Measurements from ENCODE around the gene ANKMY2.

Gene ANKMY2

DNA sequence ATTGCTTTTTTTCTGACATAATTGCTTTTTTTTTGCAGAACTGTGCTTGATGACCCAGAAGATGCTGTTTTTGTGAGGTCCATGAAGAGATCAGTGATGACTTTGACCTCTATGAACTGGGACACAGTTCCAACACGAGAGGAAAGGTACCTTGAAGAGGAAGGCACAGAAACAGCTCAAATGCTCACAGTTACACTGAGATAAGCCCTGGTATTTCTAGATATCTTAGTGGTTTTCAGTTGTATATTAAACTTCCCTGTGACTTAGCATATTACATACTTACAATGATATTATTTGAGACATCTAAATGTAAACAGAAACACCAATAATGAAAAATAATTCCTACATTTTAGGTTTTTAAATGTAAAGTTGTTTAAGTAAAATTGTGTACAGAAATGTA is 64.3 kb downstream of the ANKMY2 start:
- DNase-seq (ENCODE audit: low read depth in 2 of 2), result no peak

DNA sequence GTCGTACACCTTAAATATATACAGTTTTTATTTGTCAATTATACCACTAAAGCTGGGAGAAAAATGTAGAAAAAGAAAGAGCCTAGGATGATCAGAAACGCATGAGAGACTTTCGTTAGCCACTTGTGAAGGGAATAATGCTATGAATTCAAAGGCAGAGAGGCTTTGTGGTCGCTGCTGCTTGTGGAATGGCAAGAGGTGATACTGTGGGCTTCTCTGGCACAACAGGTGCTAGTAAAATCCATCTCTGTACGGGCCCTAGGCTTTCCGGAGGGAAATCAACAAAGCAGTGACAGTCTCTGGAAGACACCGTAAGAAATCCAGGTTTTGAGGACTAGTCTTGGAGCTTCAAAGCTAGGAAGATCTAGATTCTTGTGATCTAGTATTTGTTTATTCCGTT is 66.3 kb downstream of the ANKMY2 start:
- no peak for DNase-seq (ENCODE audit: low read depth in 2 of 2)

DNA sequence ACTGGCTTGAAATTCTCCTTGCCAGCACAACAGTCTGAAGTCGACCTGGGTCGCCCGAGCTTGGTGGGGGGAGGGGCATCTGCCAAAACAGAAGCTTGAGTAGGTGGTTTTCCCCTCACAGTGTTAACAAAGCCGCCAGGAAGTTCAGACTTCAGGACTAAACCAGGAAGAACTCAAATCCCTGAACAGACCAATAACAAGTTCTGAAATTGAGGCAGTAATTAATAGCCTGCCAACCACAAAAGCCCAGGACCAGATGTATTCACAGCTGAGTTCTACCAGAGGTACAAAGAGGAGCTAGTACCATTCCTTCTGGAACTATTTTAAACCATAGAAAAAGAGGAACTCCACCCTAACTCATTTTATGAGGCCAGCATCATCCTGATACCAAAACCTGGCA is 73.6 kb downstream of the ANKMY2 start:
- DNase-seq (ENCODE audit: low read depth in 2 of 2), result no peak

DNA sequence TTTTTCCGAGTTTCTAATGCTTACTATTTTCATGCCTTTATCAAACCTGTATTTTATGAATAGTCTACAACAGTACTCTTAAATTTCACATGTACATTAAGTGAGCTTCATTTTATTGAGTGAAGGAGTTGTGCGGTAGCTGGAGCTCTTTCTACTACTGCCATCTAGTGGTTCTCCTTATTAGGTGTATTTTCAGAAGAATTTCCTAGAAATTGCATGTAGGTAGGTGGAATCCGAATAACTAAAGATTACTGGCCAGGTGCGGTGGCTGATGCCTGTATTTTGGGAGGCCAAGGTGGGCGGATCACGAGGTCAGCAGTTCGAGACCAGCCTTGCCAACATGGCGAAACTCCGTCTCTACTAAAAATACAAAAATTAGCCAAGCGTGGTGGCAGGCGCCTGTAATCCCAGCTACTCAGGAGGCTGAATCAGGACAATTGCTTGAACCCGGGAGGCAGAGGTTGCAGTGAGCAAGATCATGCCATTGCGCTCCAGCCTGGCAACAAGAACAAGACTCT is 80.6 kb downstream of the ANKMY2 start:
- DNase-seq (ENCODE audit: low read depth in 2 of 2), result no peak

DNA sequence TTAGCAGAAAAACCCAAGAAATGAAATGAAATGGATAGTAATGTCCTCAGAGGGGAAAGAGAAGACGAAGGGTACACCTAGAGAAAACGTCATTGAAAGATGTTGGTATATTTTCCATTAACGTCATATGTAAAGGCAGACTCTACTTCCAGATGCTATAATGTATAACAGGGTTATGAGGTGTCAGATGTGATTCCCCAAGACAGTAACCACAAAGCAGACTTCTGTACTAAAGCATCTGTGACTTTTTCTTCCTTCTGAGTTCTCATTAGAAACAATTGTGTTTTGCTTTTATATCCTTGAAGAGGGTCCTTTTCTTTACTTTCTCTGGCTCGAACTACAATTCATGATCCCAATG is 81.6 kb downstream of the ANKMY2 start:
- no peak for DNase-seq (ENCODE audit: low read depth in 2 of 2)

DNA sequence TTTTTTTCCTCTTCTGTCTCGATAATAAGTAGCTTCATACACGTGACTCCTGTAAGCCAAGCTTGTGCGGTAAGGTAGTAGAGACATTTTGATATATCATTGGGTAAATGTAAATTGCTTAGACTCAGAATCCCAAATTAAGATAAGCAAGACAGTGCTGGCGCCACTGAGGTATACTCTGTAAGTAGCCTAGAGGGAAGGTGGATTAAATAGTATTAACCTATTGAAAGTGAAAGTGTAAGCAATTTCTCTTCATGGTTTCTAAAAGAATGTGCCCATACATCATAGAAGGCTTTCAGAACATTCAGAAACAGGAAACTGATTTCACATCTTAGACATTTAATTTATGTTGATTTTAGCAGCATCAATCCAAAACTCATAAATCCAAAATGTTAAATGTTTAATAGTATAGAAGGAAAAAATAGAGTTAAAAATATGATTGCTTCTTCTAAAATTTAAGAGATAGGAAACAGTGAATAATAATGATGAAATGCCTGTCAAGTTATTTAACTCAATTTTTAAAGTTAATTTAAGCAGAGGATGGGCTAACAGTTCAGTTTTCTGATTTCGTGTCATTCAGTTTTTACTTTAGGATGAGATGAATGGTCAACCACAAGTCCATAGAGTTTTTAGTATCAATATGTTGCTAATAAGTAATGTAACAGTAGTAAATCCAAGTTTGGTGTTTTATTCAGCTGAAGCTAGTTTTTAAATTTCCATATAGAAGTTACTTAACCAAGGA is 82.1 kb downstream of the ANKMY2 start:
- DNase-seq (ENCODE audit: low read depth in 2 of 2), result no peak

DNA sequence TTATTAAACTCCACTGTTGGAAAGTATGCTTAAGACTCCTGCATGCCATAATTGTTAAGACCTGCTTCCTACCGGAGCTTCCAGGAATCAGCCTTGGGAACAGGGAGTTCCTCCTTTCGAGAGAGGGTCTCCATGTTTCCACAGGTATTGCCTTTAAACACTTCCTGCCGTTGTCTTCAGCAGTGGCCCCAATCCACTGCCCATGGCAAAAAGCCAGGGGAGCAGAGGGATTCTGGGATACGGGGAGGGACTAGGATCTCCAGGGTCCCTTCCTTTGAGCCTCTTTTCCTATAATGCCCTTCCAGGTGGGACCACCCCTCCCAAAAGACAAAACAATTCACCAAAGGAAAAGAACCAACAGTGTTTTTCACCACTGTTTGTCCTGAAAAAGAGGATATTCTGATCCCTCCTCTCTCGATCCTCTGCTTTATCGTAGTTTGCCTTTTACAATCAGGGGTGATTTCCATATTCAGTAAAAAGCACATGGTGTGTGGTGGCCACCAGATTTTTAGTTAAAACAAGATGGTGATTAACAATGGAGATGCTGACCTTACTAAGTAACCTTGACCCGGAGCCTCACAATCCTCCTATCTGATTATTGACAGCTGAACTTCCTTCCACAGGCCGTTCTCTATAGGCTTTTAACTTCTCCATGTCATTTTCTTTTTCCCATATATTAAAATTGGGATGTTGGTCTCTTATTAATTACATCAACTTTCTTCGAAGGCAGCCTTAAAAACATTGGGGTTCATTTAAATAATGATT is 82.9 kb downstream of the ANKMY2 start:
- DNase-seq (ENCODE audit: low read depth in 2 of 2), result no peak

DNA sequence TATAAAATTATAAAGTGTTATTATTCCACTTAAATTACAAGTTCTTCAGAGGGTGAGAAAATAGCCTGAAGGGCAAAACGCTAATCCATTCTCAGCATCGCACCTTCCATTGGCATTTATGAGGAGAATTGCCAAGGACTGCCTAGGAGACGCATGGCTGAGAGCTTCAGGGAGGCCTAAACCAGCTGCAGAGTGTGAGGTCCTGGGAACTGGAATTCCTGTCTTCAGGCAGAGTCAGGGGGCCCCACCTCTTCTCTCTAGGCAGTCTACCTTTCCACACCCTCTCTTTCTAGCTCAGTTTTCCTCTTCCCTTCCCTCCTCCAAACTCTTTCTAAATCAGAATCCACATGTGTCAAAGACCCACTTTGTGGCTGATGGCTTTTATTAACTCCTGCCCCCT is 83.6 kb downstream of the ANKMY2 start:
- no peak for DNase-seq (ENCODE audit: low read depth in 2 of 2)

DNA sequence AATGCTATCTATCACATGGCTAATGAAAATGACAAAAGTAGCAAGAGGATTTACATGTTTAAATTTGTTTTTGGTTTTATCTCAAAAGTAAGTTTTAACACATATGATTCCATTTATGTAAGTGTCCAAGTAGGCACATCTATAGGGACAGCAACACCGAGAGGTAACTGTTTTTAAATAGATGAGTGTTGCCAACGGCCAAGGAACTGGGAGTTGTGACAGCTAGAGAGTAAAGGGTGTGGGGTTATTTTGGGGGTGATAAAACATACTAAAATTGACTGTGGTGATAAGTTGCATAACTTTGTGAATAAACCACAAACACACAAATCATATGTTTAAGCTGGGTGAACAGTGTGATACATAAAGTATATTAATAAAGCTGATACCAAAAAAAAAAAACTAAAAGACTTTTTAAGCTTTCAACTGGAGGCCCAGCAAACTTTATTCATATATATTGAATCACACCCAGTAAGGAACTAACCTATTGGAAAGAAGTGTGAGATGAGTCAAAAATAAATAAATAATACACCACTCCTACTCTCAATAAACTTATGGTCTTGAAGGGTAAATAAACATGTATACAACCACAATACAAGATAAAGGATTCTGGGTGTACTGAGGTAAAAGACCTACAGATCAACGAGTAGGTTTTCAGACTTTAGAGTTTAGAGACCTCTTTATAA is 85.9 kb downstream of the ANKMY2 start:
- DNase-seq (ENCODE audit: low read depth in 2 of 2), result no peak

DNA sequence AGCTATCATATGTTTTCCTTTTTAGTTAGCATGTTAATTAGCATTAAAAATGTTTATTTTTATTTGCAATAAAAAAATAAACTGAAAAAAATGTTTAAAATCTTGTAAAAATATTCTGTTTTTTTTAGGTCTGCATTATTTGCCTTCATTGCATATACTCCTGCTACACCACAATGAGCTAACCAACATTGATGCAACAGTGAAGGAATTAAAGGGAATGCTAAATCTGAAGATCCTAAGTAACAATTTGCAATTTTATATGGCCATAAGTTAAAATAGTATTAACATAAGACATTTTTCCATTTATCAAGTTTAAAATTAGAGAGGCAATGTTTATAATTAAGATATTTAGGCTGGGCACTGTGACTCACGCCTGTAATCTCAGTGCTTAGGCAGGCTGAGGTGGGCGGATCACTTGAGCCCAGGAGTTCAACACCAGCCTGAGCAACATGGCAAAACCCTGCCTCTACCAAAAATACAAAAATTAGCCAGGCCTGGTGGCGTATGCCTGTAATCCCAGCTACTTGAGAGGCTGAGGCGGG is 86.7 kb downstream of the ANKMY2 start:
- no peak for DNase-seq (ENCODE audit: low read depth in 2 of 2)

DNA sequence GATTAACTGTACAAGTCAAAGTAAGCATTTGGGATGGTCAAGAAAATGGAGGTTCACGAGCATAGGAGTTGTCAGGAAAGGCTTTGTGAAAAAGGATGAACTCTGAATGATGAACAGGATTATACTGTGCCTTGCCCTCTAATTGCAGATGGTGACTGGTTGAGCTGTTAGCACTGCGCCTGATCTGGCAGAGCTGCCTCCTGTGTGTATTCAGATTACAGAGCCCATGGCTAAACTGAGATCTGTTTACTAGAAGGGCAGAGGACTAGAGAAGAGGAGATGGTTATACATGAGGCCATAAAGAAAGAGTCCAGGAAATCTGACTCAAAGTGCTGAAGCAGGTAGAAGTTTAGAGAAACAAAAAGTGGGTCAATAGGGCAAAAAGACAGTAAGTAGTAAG is 89.2 kb downstream of the ANKMY2 start:
- no peak for DNase-seq (ENCODE audit: low read depth in 2 of 2)

DNA sequence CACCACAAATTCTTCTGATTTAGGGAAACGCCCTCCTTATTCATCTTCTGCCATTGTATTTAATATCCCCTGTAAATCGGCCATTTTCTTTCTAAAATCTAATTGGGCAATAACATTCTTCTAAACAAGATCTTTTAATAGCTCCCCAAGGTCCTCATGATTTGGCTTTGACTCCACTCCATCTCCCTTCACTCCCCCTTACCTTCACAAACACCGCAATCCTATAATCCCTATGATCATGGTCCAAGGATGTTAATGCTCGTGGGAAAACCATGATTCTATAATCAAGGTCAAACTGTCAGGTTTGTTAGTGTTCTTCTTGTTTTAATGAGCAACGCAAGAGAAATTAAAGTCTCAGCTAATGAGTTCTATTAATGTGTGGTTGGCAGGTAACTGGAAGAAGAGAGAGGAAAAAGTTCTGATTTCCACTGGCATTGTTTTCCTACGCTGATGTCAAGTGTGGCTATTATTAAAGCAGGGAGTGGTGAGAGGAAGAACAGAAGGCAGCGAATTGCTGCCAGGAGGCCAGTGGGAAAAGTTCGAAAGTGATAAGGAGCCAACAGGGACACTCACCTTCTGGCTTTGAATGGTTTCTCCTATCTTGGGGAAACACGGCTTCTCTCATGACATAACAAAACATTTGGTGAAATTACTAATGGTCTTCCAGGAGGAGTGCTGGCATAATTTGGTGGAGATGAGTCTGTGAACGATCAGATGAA is 90.9 kb downstream of the ANKMY2 start:
- no peak for DNase-seq (ENCODE audit: low read depth in 2 of 2)

DNA sequence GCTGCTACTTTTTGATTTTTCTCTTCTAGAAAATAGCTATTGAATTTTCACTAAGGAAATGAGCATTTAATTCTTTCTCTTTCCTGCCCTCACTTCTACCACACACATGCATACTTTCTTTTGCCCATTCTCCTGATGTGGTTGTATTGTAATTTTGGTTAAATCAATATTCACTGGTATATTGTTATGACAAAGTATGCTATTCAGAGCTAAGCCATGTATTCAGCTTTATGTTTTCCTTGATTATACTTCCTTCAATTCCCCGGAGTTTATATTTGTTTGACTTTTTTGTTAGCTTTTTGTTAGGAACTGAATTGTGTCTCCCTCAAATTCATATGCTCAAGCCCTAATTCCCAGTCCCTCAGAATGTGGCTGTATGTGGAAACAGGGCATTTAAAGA is 94.9 kb downstream of the ANKMY2 start:
- DNase-seq (ENCODE audit: low read depth in 2 of 2), result no peak

Measured in stimulated activated CD4-positive, alpha-beta T cell treated with anti-CD3 and anti-CD28 coated beads, Interleukin-15, amount 100 ng/mL, for 48 hours (primary cell).